Naive thymus-derived CD4-positive, alpha-beta T cell (primary cell): ENCODE data around the gene ELMO3. TPM values are rescaled to one million over a fixed set of nuclear protein-coding genes. Genes with fewer than 3 reads are reported as not detected.

ENCODE experiments used
- ATAC-seq: fragments of 150-1000 bp; cut with Tn5 transposase; 2 replicates; pipeline ENCODE4 v1.10.0; 2021; ENCODE audit warnings: mild to moderate bottlenecking, moderate library complexity
- CTCF ChIA-PET: fragments of 350-600 bp; sonication (Branson Sonifier 250); formaldehyde crosslinking; loops from one replicate; lab custom pipeline; 2021; ENCODE audit warnings: antibody characterized with exemption; lab: Charles Lee
- POLR2A ChIA-PET: fragments of 350-600 bp; sonication (Branson Sonifier 250); formaldehyde crosslinking; loops from one replicate; lab custom pipeline; 2021; ENCODE audit warnings: antibody characterized with exemption, inconsistent platforms; lab: Charles Lee
- DNase-seq, 9 donors: peaks; one replicate each; pipeline versions ENCODE4 v3.0.0 to v3.0.0-alpha.2; 2020 to 2022; ENCODE audit warnings: mixed read lengths in 1 of 9
- H3K27ac ChIP-seq: one replicate; pipeline ENCODE4 v1.7.0; 2013; ENCODE audit warnings: mild to moderate bottlenecking, low read depth, low read length, moderate library complexity
- H3K27me3 ChIP-seq, 2 donors: one replicate each; pipeline ENCODE4 v1.7.0; 2013; ENCODE audit warnings: low read length in 2 of 2, mild to moderate bottlenecking in 2 of 2, moderate library complexity in 2 of 2; ENCODE audit not compliant: control insufficient read depth in 2 of 2, insufficient read depth in 2 of 2
- H3K36me3 ChIP-seq, 3 experiments: 1 replicate in 2 of 3; 2 replicates in 1 of 3; pipeline ENCODE4 v1.7.0; 2013; ENCODE audit warnings: low read length in 3 of 3, mild to moderate bottlenecking in 3 of 3, moderate library complexity in 1 of 3; ENCODE audit not compliant: insufficient read depth in 3 of 3, control insufficient read depth in 2 of 3
- H3K4me1 ChIP-seq, 2 donors: one replicate each; pipeline ENCODE4 v1.7.0; 2013; ENCODE audit warnings: low read length in 2 of 2, mild to moderate bottlenecking in 2 of 2, moderate library complexity in 1 of 2; ENCODE audit not compliant: control insufficient read depth in 2 of 2, insufficient read depth in 2 of 2
- H3K4me3 ChIP-seq: 2 replicates; pipeline ENCODE4 v1.7.0; 2013; ENCODE audit warnings: mild to moderate bottlenecking, low read length
- H3K9me3 ChIP-seq, 3 experiments: 1 replicate in 2 of 3; 2 replicates in 1 of 3; pipeline ENCODE4 v1.7.0; 2013; ENCODE audit warnings: low read length in 3 of 3; ENCODE audit not compliant: control insufficient read depth in 2 of 3
- H3K27ac Mint-ChIP-seq, 9 donors: one replicate each; pipeline ENCODE4 v1.8.0; 2020 to 2022; ENCODE audit warnings: mixed read lengths in 9 of 9, mild to moderate bottlenecking in 8 of 9, moderate library complexity in 5 of 9, inconsistent platforms in 2 of 9
- H3K27me3 Mint-ChIP-seq, 5 donors: one replicate each; pipeline ENCODE4 v1.8.0; 2021 to 2022; ENCODE audit warnings: mixed read lengths in 5 of 5, mild to moderate bottlenecking in 1 of 5
- H3K36me3 Mint-ChIP-seq, 5 donors: one replicate each; pipeline ENCODE4 v1.8.0; 2020 to 2022; ENCODE audit warnings: mixed read lengths in 5 of 5, mild to moderate bottlenecking in 3 of 5, inconsistent platforms in 1 of 5
- H3K4me1 Mint-ChIP-seq, 7 donors: one replicate each; pipeline ENCODE4 v1.8.0; 2020 to 2022; ENCODE audit warnings: mixed read lengths in 7 of 7, mild to moderate bottlenecking in 3 of 7, inconsistent platforms in 1 of 7
- H3K4me3 Mint-ChIP-seq, 10 donors: one replicate each; pipeline ENCODE4 v1.8.0; 2020 to 2022; ENCODE audit warnings: mild to moderate bottlenecking in 10 of 10, mixed read lengths in 10 of 10, moderate library complexity in 6 of 10, inconsistent platforms in 2 of 10
- H3K9me3 Mint-ChIP-seq, 11 donors: one replicate each; pipeline ENCODE4 v1.8.0; 2020 to 2022; ENCODE audit warnings: mixed read lengths in 11 of 11, mild to moderate bottlenecking in 4 of 11, inconsistent platforms in 1 of 11, moderate library complexity in 1 of 11
- intact Hi-C, 2 donors: fragments of 100-400 bp; cut with micrococcal nuclease; formaldehyde crosslinking; loops; one replicate each; pipeline ENCODE4 v1.15.1; 2023
- polyA plus RNA-seq, 2 donors: library from polyadenylated mRNA; unstranded; fragments of 300-500 nt; fragmentation: Illumina TruSeq; gene quantifications; one replicate each; pipeline ENCODE4 v1.2.3, GENCODE V29; 2021
- total RNA-seq, 6 experiments: library from RNA in 5 of 6; stranded (reverse) in 5 of 6; gene quantifications; 1 replicate in 5 of 6; 2 replicates in 1 of 6; pipeline ENCODE4 v1.2.3 and lab custom pipeline; 2021 to 2026

Gene ELMO3
- total and polyA plus RNA-seq, 7 experiments from 2014 or later = 0.07 to 9.1 (median 5.6) TPM; not detected in 1

- intact Hi-C loops = no loop called here
- Histone ChIP-seq H3K9me3 (no peaks in the 10 kb centered on the region), H3K27me3 (peaks cover 15 to 46% of the 10 kb centered on the region in 2 donors), H3K36me3 (no peaks in the 10 kb centered on the region), H3K4me3 (no peak overlapping the region), H3K4me1 (peaks cover 21 to 48% of the 10 kb centered on the region in 2 donors), H3K27ac (no peak overlapping the region)
- Mint-ChIP-seq H3K27me3 (peaks cover 23 to 56% (median 47%) of the 10 kb centered on the region in 5 donors), H3K9me3 (no peaks in the 10 kb centered on the region), H3K27ac (peak overlapping the region in 1 of 9 donors; percentile 55), H3K4me3 (peak overlapping the region in 1 of 10 donors; percentile 64), H3K4me1 (peaks cover 1 to 63% (median 23%) of the 10 kb centered on the region in 7 donors), H3K36me3 (peaks cover 0 to 31% (median 0%) of the 10 kb centered on the region in 5 donors)
- CTCF ChIA-PET = interaction anchor here (1.2 kb wide), 1 partner anchor 11 kb away, joined by 3 read pairs; no protein-coding TSS in a partner anchor
- ATAC-seq = no peak
- POLR2A ChIA-PET = no interaction called here
- no peak for DNase-seq
Measured at GRCh38 chr16:67166110-67166547, 32.8 kb upstream of the ELMO3 start.

GRCh38 chr16:67166598-67167168 is 32.2 kb upstream of the ELMO3 start:
- intact Hi-C loops = no loop called here
- peak overlapping the region in 1 of 9 donors; percentile 55 for H3K27ac Mint-ChIP-seq
- Histone ChIP-seq H3K27me3 (peaks cover 15 to 46% of the 10 kb centered on the region in 2 donors), H3K4me1 (peaks cover 16 to 46% of the 10 kb centered on the region in 2 donors), H3K27ac (no peak overlapping the region), H3K9me3 (no peaks in the 10 kb centered on the region), H3K36me3 (no peaks in the 10 kb centered on the region), H3K4me3 (no peak overlapping the region)
- ATAC-seq = no peak
- H3K4me1 Mint-ChIP-seq = peaks cover 0 to 66% (median 24%) of the 10 kb centered on the region in 7 donors
- H3K27me3 Mint-ChIP-seq = peaks cover 23 to 60% (median 51%) of the 10 kb centered on the region in 5 donors
- H3K4me3 Mint-ChIP-seq = peak overlapping the region in 1 of 10 donors; percentile 64
- no peaks in the 10 kb centered on the region for H3K9me3 Mint-ChIP-seq
- peaks cover 0 to 33% (median 0%) of the 10 kb centered on the region in 5 donors for H3K36me3 Mint-ChIP-seq
- CTCF ChIA-PET = no interaction called here
- no peak for DNase-seq
- POLR2A ChIA-PET = interaction anchor here (0.6 kb wide), 1 partner anchor 64 kb away, joined by 6 read pairs; no protein-coding TSS in a partner anchor

GRCh38 chr16:67167588-67167987 is 31.3 kb upstream of the ELMO3 start:
- Histone ChIP-seq H3K36me3 (no peaks in the 10 kb centered on the region), H3K27me3 (peaks cover 15 to 45% of the 10 kb centered on the region in 2 donors), H3K4me1 (peaks cover 15 to 41% of the 10 kb centered on the region in 2 donors), H3K9me3 (no peaks in the 10 kb centered on the region), H3K4me3 (no peak overlapping the region), H3K27ac (no peak overlapping the region)
- ATAC-seq = no peak
- Mint-ChIP-seq H3K36me3 (peaks cover 0 to 29% (median 0%) of the 10 kb centered on the region in 5 donors), H3K27me3 (peaks cover 23 to 56% (median 54%) of the 10 kb centered on the region in 5 donors), H3K27ac (peak overlapping the region in 1 of 9 donors; percentile 13), H3K4me1 (peaks cover 0 to 68% (median 25%) of the 10 kb centered on the region in 7 donors), H3K4me3 (peak overlapping the region in 1 of 10 donors; percentile 21), H3K9me3 (no peaks in the 10 kb centered on the region)
- intact Hi-C loops = no loop called here
- ChIA-PET POLR2A (interaction anchor here (0.9 to 1.0 kb wide), 2 partner anchors 10 to 137 kb away, joined by 3 read pairs; no protein-coding TSS in a partner anchor), CTCF (no interaction called here)
- no peak for DNase-seq

DNA sequence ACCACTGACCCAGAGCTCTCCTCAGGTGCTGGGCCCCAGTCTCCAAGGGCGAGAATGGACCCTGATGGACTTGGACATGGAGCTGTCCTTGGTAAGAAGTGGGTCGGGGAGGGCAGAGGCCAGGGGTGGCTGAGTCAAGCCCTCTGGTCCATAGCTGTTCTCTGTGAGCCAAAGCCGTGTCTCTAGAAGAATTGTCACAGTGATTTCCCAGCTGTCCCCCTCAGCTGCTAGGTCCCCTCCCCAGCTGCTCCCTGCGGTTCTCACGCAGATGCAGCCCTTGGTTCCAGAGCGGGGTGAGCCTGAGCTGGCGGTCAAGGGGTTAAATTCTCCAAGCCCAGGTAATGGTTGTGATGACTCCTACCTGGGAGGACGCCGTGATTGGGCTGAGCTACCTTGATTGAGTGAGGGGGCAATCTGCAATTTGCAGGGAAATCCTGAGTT is 29.9 kb upstream of the ELMO3 start:
- Mint-ChIP-seq H3K27ac (no peak overlapping the region), H3K9me3 (no peaks in the 10 kb centered on the region), H3K4me1 (peaks cover 10 to 79% (median 34%) of the 10 kb centered on the region in 7 donors), H3K36me3 (peaks cover 0 to 38% (median 0%) of the 10 kb centered on the region in 5 donors), H3K27me3 (peaks cover 22 to 68% (median 64%) of the 10 kb centered on the region in 5 donors), H3K4me3 (peak overlapping the region in 2 of 10 donors; percentile 64 to 89)
- no peak overlapping the region for H3K27ac ChIP-seq
- H3K9me3 ChIP-seq = no peaks in the 10 kb centered on the region
- intact Hi-C loops = no loop called here
- peaks cover 16 to 35% of the 10 kb centered on the region in 2 donors for H3K4me1 ChIP-seq
- ChIA-PET CTCF (interaction anchor here (0.7 to 1.1 kb wide), 3 partner anchors 14 to 213 kb away, joined by 3 to 5 read pairs (median 4); no protein-coding TSS in a partner anchor), POLR2A (interaction anchor here (1.1 to 1.6 kb wide), 2 partner anchors 9 to 149 kb away, joined by 4 to 5 read pairs; partner anchors contain the start of genes FBXL8 and TRADD)
- H3K4me3 ChIP-seq = no peak overlapping the region
- DNase-seq (no peak), ATAC-seq (no peak)
- H3K27me3 ChIP-seq = peaks cover 15 to 41% of the 10 kb centered on the region in 2 donors
- no peaks in the 10 kb centered on the region for H3K36me3 ChIP-seq

DNA sequence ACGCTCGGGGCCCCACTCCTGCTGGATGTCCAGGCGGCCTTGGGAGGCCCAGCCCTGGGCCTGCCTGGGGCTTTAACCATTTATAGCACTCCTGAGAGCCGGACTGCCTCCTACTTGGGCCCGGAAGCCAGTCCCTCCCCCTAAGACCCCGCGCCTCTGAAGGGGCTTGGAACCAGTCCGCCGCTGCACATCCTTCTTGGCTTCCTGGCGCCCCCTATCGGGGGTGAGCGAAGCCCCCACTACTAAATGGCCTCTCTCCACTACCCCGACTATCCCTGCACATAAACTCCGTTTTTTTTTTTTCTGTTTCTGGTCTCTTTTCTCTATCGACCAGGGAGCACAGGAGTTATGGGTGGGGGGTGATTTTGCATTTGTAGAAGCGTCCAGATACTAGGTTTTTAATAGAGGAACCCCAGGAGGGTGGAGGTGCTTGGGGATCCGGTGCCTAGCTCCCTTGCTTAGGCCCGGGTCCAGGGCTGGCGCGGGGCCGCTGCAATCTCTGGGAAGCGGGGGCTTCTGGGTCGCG is 29.2 kb upstream of the ELMO3 start:
- Histone ChIP-seq H3K4me3 (no peak overlapping the region), H3K27me3 (peaks cover 15 to 39% of the 10 kb centered on the region in 2 donors), H3K4me1 (peaks cover 21 to 34% of the 10 kb centered on the region in 2 donors), H3K9me3 (no peaks in the 10 kb centered on the region), H3K27ac (no peak overlapping the region), H3K36me3 (no peaks in the 10 kb centered on the region)
- POLR2A ChIA-PET = interaction anchor here (1.0 to 1.6 kb wide), 2 partner anchors 75 to 150 kb away, joined by 3 to 5 read pairs; no protein-coding TSS in a partner anchor
- intact Hi-C loops = loop anchor here in 1 of 2 donors (1.0 kb wide), 1 partner anchor 8 kb away; no protein-coding TSS in a partner anchor
- DNase-seq (peak in 1 of 9 donors; percentile 62), ATAC-seq (no peak)
- Mint-ChIP-seq H3K36me3 (peaks cover 0 to 38% (median 0%) of the 10 kb centered on the region in 5 donors), H3K4me3 (peak overlapping the region; percentile 33 to 89 (median 60)), H3K9me3 (no peaks in the 10 kb centered on the region), H3K27me3 (peaks cover 19 to 69% (median 64%) of the 10 kb centered on the region in 5 donors), H3K4me1 (peaks cover 10 to 77% (median 33%) of the 10 kb centered on the region in 7 donors), H3K27ac (peak overlapping the region in 1 of 9 donors; percentile 94)
- CTCF ChIA-PET = interaction anchor here (0.7 to 1.3 kb wide), 4 partner anchors 10 to 213 kb away, joined by 3 to 5 read pairs (median 4); partner anchors contain the start of genes FBXL8 and TRADD
